ENCODE measurements around the gene PSPH.

- TF ChIP-seq CTCF (IDR thresholded peaks at IDR 0.05) (no peak), NRF1 (IDR thresholded peaks at IDR 0.05; ENCODE audit: low read depth, low read length) (no peak), EP300 (IDR thresholded peaks at IDR 0.05; ENCODE audit: borderline replicate concordance in 1 of 2, low read depth in 1 of 2, low read length in 1 of 2) (no peak), CHD2 (IDR thresholded peaks at IDR 0.05; ENCODE audit: low read length, partially characterized antibody) (no peak), POLR2AphosphoS5 (IDR thresholded peaks at IDR 0.05; ENCODE audit: low read depth, low read length) (no peak), USF1 (IDR thresholded peaks at IDR 0.05; ENCODE audit: borderline replicate concordance, low read depth) (no peak)
- TF ChIP-seq, protein P1, sequence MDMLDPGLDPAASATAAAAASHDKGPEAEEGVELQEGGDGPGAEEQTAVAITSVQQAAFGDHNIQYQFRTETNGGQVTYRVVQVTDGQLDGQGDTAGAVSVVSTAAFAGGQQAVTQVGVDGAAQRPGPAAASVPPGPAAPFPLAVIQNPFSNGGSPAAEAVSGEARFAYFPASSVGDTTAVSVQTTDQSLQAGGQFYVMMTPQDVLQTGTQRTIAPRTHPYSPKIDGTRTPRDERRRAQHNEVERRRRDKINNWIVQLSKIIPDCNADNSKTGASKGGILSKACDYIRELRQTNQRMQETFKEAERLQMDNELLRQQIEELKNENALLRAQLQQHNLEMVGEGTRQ (IDR thresholded peaks at IDR 0.05; ENCODE audit: borderline replicate concordance, low read depth, low read length) = no peak
Measured at GRCh38 chr7:55983537-55983936, 67.7 kb downstream of the PSPH start.
